Activated naive CD4-positive, alpha-beta T cell treated with anti-CD3 and anti-CD28 coated beads, Interleukin-2, amount 50 U/mL, for 72 hours (primary cell): ENCODE results near the gene ABCB7. TPM values are rescaled to one million over a fixed set of nuclear protein-coding genes. Genes with fewer than 3 reads are reported as not detected.

Experiments used
- total RNA-seq, 2 donors: library from RNA; stranded (reverse); gene quantifications; one replicate each; pipeline ENCODE4 v1.2.3, GENCODE V29; 2022

Gene ABCB7
- total RNA-seq, 2 donors from 2014 or later, result 38.2 to 53.8 TPM

Other genes with a start within 250 kb of the ABCB7 start
- gene NEXMIF, start 230.8 kb downstream of the ABCB7 start, total RNA-seq, result 1 to 10 TPM; 1.5 to 2.1 TPM
- 10 to 100 TPM; 26.5 to 70.2 TPM for gene UPRT, start 117.8 kb upstream of the ABCB7 start, total RNA-seq